T follicular helper cell (primary cell): ENCODE results near the gene TMEM255B.

Source experiments
- DNase-seq: peaks from one replicate; pipeline ENCODE4 v3.0.0-alpha.2; 2020; ENCODE audit warnings: low read depth

The TMEM255B gene

DNA sequence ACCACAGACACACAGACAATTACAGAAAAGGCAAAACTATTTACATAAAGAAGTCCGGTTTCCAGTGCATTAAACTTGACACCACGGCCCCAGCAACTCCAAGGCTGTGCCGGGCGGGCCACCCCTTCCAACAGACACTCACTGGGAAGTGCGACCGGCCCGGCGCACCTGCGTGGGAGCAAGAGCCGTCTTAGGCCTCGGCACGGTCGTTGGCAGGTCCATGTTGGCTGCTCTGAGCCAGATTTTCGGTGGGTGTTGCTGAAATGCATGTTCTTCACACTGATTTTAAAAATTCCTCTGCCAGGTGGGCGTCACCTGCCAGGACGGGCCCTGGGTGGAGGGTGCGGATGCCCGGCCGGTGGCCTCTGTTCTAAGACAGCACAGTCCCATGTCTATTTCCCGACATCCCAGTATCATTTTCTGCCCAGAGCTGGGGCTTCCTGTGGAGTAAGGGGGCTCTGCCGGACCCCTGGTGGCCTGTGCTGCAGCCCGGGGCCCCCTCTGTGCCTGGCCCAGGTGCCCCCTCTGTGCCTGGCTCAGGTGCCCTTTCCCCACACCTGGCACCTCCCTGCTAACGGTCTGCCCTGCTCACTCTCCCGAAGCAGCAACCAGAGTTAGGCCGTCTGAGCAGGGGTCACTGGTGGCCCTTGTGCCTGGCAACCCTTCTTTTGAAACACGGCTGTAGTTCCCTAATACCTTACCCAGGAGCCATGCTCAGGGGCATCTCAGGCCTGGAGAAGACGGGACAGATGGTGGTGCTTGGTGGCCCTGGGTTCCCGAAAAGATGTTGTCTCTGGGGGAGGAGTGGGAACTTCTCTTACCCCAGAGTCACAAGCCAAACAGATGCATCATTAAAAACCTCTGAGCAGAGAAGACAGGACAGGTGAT is 9.2 kb downstream of the TMEM255B start:
- DNase-seq, result no peak

DNA sequence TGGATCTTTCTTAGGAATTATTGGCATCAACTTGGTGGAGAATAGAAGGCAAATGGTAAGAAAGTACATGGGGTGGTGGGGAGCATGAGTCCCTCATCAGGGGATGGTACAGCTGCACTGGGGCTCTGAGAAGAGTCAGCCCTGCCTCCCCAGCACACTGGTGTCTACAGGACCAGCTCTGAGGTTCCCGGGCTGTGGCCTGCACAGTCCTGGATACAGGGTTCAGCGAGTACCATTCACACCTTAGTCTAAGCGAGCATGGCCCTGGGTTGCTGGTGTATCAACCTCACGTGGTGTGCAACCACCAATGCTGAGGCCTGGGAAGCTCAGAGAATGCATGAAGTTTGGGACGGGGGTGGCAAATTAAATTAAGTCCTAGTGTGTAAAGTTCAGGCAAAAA is 10.1 kb downstream of the TMEM255B start:
- no peak for DNase-seq

DNA sequence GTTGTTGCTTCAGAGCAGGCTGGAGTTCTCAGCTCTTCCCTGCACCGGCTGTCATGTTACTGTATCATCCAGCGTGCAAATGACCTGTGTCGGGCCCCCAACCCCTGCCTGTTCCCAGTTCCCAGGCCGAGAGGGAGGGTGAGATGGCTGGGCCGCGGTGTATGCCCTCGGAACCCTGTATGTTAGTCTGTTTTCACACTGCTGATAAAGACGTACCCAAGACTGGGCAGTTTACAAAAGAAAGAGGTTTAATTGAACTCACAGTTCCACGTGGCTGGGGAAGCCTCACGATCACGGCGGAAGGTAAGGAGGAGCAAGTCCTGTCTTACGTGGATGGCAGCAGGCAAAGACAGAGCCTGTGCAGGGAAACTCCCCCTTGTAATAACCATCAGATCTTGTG is 10.9 kb downstream of the TMEM255B start:
- no peak for DNase-seq

DNA sequence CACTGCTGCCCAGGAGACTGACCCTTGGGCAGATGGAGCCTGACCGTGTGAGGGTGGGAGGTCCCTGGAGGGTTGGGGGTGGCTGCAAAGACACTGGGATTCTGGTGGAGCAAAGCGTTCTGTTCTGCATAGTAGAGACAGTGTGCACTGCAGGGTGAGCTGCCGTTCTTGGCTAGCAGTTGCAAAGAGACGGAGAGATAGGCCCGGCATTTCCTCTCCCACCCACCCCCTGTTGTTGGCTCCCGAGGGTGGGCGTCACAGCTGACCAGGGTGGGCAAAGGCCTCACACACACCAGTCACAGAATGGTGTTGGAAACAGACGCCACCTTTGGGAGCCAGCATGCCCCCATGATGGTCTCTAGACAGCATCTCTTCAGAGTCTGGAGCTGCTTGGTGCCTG is 11.4 kb downstream of the TMEM255B start:
- DNase-seq, result no peak

DNA sequence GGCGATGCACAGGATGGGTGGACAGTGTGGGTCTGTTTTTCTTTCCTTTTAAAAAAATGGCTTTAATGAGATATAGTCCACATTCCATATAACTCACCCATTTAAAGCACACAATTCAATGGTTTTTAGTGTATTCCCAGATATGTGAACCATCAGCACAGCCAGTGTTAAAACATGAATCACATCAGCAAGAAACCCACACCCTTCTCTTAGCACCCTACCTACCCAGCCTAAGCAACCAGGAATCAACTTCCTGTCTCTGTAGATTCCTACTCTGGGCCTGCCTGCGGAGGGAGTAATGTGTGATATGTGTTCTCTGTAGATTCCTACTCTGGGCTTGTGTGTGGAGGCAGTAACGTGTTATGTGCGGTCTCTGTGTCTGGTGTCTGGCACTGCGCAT is 11.9 kb downstream of the TMEM255B start:
- DNase-seq, result no peak

DNA sequence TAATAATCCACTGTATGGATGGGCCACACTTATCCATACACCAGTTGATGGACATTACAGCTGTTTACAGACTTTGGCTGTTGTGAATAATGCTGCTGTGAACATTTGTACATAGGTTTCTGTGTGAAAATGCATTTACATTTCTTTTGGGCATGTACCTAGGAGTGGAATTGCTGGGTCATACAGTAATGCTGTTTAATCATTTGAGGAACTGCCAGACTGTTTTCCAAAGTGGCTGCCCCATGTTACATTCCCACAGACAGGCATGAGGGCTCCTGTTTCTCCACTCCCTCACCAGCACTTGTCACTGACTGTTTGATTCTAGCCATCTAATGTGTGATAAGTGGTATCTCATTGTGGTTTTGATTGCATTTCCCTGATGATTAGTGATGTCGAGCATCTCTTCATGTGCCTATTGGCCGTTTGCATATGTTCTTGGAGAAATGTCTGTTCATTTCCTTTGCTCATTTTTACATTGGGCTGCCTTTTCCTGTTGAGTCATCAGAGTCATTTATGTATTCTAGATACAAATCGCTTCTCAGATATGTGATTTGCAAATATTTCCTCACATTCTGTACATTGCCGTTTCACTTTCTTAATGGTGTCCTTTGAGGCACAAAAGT is 12.8 kb downstream of the TMEM255B start:
- no peak for DNase-seq

DNA sequence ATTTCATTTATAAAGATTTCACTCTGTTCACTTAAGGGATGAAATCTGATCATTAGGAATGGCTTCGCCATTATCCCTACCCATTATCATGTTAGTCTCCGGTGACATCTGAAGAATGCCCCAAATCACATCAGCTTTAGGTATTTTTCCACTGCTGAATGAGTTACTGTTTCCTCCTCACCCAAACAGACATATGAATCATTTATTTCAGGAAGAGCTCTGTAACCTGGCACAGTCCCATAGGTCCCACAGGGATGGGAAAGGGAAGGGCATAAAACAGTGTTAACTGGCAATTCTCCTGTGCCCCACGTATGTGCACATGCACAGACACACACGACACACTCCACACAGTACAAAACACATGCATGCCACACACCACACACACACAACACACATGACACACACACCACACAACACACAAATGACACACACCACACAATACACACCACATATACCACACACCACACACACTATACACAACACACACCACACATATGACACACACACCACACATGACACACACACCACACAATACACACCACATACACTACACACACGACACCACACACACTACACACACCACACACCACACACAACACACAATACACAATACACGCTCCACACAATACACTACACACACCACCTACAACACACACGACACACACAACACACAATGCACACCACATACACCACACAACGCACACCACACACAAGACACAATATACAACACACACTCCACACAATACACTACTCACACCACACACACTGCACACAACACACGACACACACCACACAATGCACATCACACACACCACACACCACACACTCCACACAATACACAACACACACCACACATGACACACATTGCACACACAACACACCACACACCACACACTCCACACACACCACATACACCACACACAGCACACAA is 15.4 kb downstream of the TMEM255B start:
- no peak for DNase-seq

DNA sequence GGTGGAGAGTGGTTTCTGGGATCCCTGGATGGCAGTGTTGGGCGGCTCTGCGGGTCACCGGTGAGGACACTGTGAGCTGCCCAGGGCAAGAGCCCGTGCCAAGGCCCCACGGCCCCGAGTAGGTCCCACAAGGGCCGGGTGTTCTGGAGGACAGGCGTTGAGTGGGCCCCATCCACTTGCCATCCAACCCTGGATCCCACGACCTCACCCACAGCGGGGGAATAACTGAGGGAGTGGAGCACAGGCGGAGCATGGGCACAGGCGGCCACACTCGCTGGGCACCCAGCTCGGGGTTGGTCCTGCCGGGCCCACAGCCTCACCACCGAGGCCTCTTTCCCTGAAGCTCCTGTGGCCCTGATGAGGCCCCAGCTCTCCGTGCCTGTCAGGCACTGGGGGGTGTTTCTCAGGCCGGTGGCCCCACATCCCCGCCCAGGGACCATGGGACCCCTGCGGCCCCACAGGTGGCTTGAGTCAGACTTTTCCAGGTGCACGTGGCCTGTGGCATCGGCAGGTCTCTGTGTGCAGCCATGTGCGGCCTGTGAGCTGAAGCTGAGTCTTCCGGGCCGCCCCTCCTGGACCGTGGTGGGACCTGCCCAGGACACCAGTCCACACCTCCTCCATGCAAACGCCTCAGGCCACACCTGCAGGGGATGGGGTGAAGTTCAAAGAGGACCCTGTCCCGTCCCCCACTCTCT is 16.6 kb downstream of the TMEM255B start:
- no peak for DNase-seq

DNA sequence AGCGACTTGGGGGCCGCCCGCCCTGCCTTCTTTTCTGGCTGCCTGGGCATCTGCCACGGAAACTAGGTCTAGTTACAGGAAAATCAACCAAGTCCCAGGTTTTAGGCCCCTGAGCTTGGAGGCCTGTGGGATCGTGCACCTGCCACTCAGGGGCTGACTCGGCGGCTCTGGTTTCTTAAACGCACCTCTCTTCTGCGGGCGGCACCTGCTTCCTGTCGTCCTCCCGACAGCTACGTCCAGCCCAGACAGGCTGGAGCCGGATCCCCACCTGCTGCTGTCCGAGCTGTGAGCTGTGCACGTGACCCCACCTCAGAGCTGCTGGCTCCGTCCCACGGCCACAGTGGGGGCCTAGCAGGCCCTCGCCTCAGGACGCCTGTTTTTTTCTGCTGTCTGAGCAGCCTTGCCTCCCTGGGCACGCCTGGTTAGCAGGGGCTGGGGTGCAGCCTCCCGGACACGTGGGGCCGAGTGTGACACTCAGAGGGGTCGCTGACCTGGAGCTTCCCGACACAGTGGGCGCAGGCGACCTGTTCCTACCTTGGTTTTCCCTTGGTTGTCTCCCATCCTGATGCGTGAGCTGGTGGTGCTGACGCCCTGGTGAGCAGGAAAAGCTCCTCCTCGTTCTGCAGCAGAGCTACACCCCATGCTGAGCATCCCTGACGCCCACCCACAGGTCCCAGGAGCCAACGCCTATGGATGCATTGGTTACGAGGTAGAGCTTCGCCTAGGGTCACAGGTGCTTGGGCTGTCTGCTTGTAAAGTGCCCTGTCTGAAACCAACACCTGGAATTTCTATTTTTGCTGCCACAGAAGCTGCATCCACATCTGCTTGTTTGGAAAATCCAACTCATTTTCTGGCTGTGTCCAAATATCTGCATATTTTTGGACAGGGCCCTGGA is 17.5 kb downstream of the TMEM255B start:
- DNase-seq, result no peak

DNA sequence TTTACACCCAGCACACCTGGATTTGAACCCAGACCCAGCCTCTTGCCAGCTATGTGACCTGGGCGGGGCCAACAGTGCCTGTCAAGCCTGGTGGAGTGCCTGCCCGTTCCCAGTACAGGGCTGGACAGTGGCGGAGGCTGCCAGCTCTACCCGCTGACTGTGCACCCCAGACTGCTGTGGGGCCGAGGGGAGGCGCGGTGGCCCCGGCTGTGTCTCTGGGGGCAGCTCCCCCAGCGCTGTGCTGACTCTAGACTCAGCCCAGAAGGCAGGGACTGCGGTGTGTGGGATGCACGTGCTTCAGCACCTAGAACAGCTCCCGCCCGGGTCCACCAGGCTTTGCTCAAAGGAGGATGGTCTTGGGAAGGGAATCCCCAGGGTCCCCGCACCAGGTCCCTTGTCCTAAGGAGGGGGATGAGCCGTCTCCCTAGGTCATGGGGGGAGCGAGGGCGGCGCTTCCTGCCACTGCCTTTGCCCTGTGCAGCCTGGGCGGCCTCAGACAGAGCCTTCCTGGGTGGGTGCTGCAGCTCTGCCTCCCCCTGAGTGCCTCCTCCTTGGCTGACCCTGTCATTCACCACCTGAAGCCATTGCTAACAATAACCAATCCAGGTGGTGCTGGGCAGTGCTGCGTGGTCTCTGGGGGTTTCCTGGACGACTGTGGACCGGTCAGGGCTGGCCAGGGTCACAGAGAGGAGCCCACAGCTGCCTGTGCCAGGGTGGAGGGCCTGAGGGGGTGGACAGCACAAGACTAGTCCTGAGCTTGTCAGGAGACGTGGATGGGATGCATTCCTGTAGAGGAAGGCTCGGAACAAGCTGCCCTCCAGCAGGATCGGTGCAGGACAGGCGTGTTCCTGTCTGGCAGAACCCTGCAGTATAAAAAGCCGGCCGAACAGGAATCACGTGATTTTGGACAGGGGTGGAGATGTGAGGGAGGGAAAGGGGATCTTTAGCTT is 18.6 kb downstream of the TMEM255B start:
- no peak for DNase-seq

DNA sequence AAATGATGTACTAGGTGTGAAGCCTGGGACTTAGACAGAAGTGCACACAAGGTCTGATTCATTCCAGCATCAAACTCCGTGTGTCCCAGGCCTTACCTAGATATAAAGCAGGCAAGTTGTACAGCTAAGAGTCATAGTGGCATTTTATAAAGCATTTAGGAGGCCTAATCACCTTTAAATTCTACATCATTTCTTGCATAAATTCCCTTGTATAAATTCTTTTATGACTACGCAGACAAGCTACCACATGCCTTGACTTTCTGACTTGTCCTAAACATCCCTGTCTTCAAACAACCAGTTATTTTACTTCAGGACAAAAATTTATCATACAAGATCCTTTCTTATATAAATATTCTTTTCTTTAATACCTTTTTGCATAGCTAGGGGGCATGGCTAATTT is 22.5 kb downstream of the TMEM255B start:
- no peak for DNase-seq

DNA sequence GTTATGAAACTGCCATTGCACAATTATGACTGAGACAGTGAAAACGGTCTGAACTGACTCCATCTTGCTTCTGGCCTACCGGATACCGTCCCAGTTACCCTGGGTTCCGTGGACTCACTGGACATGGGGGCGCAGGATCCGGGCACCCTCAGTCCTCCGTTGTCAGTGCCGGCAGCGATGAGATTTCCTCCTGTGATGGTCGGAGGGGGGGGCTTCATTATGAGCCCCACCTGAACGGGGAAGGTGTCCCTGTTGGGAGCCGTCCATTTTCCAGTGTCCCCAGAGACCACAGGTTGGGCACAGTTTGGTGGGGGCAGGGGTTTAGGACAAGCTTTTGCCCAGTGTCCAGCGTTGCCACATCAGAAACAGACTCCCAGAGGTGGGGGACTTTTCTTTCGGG is 23.4 kb downstream of the TMEM255B start:
- DNase-seq, result no peak

DNA sequence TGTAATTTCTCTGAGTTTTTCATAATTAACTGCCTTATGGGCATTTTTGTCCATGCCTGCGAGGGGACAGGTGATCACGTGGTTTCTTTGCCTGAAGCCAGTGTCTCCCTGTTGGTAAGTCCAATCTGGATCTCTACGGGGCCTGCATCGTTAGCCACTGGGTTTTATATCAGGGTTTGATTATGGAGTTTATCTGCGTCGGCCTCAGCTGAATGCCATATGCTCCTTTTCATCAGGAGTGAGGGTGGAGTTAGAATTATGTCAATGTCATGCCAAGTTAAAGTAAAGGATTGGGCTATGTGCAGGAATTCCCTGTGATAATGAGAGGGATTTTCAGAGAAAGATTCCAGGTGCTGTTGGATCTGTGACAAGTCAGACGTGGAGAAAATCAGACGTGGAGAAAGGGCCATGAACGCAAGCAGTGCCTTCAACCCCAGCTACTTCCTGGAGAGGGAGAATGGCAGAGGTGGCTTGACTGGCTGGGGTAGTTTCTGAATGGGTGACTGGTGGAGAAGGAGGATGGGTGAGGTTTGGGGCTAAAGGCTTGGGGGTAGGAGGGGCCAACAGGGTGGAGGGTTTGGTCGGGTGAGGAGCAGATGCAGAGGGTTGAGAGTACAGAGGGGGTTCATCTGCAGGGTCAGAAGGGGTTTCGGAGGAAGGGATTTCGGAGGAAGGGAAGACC is 24.3 kb downstream of the TMEM255B start:
- no peak for DNase-seq

DNA sequence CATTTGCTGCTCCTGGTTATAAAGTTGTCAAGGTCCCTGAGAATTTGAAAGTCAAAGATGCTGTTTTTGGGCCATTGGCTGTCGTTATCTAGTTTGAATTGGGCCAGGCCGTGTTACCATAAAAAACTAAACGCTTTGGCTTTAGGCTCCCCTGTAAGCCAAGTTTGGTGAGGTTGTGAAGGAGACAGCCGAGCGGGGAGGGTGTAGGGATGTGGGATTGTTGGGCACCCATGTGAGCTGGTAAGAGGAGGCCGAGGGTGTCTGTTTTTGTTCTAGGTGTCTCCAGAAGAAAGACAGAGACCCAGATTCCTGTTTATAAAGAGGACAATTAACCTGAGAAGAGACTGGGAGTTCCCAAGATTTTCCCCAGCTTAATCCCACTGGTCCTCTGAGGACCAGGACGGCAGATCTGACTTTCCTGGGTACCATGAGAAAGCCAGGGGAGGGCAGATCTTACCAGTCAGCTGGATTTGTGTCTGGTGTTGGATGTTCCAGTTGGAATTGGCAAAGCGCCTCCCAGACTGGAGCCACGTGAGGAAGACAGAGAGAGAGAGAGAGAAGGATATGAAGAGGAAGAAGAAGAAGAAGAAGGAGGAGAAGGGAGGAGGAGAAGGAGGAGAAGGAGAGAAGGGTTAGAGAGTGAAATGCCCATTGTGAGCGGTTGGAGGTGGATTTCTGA is 25.1 kb downstream of the TMEM255B start:
- DNase-seq, result no peak

DNA sequence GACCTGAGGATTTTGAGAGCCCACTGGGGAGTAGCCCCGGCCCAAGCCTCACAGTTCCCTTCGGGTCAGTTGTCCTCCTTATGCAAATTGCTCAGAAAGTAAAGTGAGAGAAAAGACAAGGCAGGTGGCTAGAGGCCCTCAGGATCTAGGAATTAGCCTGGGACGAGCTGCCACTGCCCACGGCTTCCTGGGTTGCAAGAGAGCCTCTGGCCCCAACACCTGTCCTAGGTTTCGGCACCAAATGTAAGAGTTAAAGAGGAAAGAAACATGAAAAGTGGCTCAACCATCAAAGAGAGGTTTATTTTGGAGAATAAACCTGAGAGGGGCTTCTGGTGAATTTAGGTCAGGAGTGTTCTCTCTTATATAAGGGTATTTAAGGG is 25.6 kb downstream of the TMEM255B start:
- DNase-seq, result no peak

DNA sequence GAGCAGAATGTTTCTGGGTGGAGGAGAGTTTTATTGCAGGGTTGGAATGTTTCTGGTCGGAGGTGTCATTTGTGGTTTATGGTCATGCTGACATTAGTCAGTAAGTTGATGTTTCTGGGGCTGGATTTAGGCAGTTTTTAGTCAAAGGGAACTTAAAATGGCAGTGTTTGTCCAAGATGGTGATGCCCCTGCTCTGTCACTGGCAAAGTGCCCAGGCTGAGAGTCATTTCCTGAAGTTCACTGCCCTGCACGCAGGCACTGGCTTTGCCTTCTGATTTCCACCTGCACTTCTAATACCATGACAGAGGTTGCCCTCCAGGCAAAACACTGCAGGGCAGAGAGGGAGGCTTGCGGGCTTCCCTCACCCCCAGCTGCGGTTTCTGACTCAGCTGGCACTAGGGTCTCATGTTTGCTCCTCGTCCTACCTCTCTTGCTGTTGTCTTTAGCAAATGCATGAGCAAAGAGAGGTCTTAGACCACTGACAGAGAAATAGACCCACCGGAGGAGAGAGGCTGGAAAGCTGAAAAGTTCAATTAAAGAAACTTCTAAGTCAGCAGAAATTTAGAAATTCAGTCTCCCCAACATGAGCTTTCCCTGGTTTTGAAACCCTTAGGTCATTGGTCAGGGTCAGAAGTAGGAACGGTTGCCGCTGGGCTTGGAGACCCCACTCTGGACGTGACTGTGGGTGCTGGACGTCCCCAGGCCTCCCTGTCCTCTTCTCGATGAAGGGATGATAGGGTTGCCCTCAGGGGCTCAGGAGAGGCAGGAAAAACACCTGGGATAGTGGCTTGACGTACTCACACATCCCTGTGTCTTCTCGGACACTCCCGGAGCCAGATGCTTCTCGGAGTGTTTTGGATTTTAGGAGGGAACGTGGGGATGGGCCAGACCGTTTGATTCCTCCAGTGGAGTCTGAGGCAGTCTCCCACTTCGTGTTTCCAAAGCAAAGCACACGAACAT is 26.3 kb downstream of the TMEM255B start:
- no peak for DNase-seq

DNA sequence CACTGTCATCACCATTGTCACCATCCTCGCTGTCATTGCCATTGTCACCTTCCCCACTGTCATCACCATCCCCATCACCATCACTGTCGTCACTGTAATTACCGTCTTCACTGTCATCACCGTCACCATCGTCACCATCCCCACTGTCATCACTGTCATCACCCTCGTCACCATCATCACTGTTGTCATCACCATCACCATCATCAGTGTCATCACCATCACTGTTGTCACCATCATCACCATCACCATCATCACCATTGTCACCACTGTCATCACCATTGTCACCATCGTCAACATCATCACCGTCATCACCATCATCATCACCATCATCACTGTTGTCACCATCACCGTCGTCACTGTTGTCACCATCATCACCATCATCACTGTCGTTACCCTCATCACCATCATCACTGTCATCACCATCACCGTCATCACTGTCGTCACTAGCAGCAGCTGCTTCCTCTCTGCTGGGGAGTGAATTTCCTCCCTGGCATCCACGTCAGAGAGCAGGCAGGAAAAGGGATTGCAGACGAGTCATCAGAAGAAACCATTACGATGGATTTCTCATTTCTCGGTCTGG is 27.3 kb downstream of the TMEM255B start:
- no peak for DNase-seq
